HFFc6 (cell line): ENCODE data around the gene TMEM229B. TPM values are rescaled to one million over a fixed set of nuclear protein-coding genes. Genes with fewer than 3 reads are reported as not detected.

Source experiments
- DNase-seq: peaks from one replicate; pipeline ENCODE4 v3.0.0-alpha.2; 2018
- H3K27ac Mint-ChIP-seq: 2 replicates; pipeline ENCODE4 v1.8.0; 2020; ENCODE audit warnings: mild to moderate bottlenecking, mixed read lengths
- H3K27me3 Mint-ChIP-seq: 2 replicates; pipeline ENCODE4 v1.8.0; 2021; ENCODE audit warnings: mild to moderate bottlenecking, moderate library complexity, mixed read lengths; ENCODE audit not compliant: insufficient read depth
- H3K36me3 Mint-ChIP-seq: 2 replicates; pipeline ENCODE4 v1.8.0; 2021; ENCODE audit warnings: low read depth, mixed read lengths
- H3K4me1 Mint-ChIP-seq: 2 replicates; pipeline ENCODE4 v1.8.0; 2020; ENCODE audit warnings: low read depth, mixed read lengths
- H3K4me3 Mint-ChIP-seq: 2 replicates; pipeline ENCODE4 v1.8.0; 2020; ENCODE audit warnings: mild to moderate bottlenecking, moderate library complexity, mixed read lengths
- H3K9me3 Mint-ChIP-seq: 2 replicates; pipeline ENCODE4 v1.8.0; 2020; ENCODE audit warnings: mild to moderate bottlenecking, mixed read lengths
- CTCF ChIP-seq: fragments of 200-600 bp; sonication (generic); IDR thresholded peaks from 2 replicates; pipeline ENCODE4 v1.5.0; 2021; ENCODE audit warnings: antibody characterized with exemption, mild to moderate bottlenecking
- total RNA-seq, 6 experiments: library from RNA; stranded (reverse); fragmentation: NEBNext Ultra II Directional; extraction: Animal tissue kit (Norgen Biotek cat#: 25700); gene quantifications; 2 replicates in 1 of 6; 3 replicates in 5 of 6; pipeline ENCODE4 v1.2.3, GENCODE V29; 2021

The TMEM229B gene
- total RNA-seq, 6 experiments from 2014 or later: 0.06 to 0.38 (median 0.20) TPM

DNA sequence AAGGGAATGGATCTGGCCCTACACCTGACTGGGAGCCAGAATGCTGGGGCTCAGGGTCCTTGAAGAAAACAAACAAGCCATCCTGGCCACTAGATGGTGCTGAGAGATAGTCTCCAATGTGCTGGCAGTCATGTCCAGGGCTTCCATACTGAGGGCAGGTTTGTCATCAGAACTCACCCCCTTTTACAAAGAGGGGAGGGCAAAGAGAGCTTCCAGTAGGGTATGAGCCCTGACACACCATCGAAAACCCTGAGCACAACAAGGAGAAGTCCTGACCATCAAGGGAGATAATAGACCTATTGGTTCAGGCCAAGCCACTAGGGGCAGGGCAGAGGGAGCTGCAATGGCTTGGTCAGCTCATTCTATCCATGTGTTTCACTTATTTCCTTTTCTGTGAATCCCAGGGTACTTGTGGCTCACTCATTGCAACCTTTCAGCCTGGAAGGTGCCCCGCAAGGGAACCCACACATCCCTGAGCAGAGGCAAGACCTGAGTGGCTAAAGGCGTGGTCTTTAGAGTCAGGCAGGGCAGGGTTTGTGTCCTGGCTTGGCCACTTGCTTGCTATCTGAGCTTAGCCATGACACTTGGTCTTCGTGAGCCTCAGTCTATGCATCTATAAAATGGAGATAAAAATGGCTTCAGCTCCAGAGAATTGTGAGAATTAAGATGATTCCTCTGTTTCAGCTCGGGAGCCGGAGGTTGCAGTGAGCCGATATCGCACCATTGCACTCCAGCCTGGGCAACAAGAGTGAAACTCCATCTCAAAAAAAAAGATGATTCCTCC, 38.3 kb upstream of the TMEM229B start:
- Mint-ChIP-seq H3K4me3 (no peak overlapping the region), H3K27ac (no peak overlapping the region), H3K4me1 (no peaks in the 10 kb centered on the region), H3K27me3 (peaks cover 48% of the 10 kb centered on the region), H3K36me3 (no peaks in the 10 kb centered on the region), H3K9me3 (no peaks in the 10 kb centered on the region)
- peak; percentile 83 for TF ChIP-seq CTCF
- DNase-seq: peak; percentile 14

DNA sequence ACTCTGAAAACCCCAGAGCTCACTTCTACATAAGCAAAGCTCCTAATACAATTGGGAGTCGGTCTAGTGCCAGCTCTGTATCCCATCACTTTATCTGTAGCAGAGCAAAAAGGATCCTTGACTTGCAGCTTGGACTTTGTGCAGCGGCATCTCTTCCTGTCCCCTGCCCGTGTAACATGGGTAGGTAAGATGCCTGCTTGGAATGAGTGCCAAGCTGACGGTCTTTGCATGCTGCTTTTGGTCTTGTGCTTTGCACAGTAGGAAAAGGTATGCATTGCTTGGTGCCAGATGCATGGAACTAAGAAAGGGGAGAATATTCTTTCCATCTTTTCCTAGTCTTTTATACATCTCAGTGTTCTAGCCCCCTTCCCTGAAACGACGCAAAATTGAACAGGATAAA, 37.7 kb upstream of the TMEM229B start:
- Mint-ChIP-seq H3K27ac (no peak overlapping the region), H3K36me3 (no peaks in the 10 kb centered on the region), H3K4me3 (no peak overlapping the region), H3K4me1 (no peaks in the 10 kb centered on the region), H3K9me3 (no peaks in the 10 kb centered on the region), H3K27me3 (peaks cover 55% of the 10 kb centered on the region)
- DNase-seq: no peak
- TF ChIP-seq CTCF: no peak

DNA sequence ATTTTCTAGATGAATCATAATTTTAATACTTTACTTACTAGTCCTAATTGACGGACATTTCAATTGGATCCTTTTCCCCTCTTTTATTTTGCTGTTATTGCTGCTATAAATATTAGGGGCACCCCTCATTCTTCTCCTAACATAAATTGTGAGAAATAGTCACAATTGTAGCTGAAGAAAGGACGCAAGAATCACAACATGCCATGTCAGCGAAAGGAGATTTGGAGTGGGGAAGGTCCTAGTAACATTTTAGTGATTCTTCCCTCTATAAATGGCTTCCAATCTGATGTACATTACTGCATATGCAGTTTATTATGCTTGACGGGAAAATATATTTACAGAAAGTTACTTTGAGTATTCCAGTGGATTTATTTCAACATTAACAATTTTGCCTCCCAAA, 36.9 kb upstream of the TMEM229B start:
- H3K4me3 Mint-ChIP-seq: no peak overlapping the region
- TF ChIP-seq CTCF: no peak
- no peaks in the 10 kb centered on the region for H3K4me1 Mint-ChIP-seq
- no peak for DNase-seq
- H3K36me3 Mint-ChIP-seq: no peaks in the 10 kb centered on the region
- peaks cover 56% of the 10 kb centered on the region for H3K27me3 Mint-ChIP-seq
- H3K9me3 Mint-ChIP-seq: no peaks in the 10 kb centered on the region
- no peak overlapping the region for H3K27ac Mint-ChIP-seq

- no peaks in the 10 kb centered on the region for H3K4me1 Mint-ChIP-seq
- H3K4me3 Mint-ChIP-seq: no peak overlapping the region
- no peak for DNase-seq
- no peak overlapping the region for H3K27ac Mint-ChIP-seq
- TF ChIP-seq CTCF: no peak
- H3K9me3 Mint-ChIP-seq: no peaks in the 10 kb centered on the region
- H3K27me3 Mint-ChIP-seq: peaks cover 62% of the 10 kb centered on the region
- no peaks in the 10 kb centered on the region for H3K36me3 Mint-ChIP-seq
Measured at GRCh38 chr14:67524634-67524963, 36.1 kb upstream of the TMEM229B start.

GRCh38 chr14:67523764-67524633, 35.5 kb upstream of the TMEM229B start:
- Mint-ChIP-seq H3K4me1 (no peaks in the 10 kb centered on the region), H3K4me3 (no peak overlapping the region), H3K9me3 (no peaks in the 10 kb centered on the region), H3K27me3 (peaks cover 62% of the 10 kb centered on the region), H3K27ac (no peak overlapping the region), H3K36me3 (no peaks in the 10 kb centered on the region)
- TF ChIP-seq CTCF: no peak
- no peak for DNase-seq
